HepG2 (cell line): Measurements from ENCODE around the gene BRK1. TPM values are rescaled to one million over a fixed set of nuclear protein-coding genes. Genes with fewer than 3 reads are reported as not detected.

ENCODE experiments used
- BRCA1 ChIP-seq: sonication (generic); formaldehyde crosslinking; IDR thresholded peaks from 2 replicates; pipeline ENCODE4 v1.4.0; 2020; ENCODE audit warnings: missing genetic modification reagents
- BRD4 ChIP-seq: sonication (generic); formaldehyde crosslinking; IDR thresholded peaks from 2 replicates; pipeline ENCODE4 v1.4.0; 2020; ENCODE audit warnings: missing genetic modification reagents
- DPF2 ChIP-seq: sonication (generic); formaldehyde crosslinking; IDR thresholded peaks from 2 replicates; pipeline ENCODE4 v1.4.0; 2020; ENCODE audit warnings: mild to moderate bottlenecking, low read depth, missing genetic modification reagents, borderline replicate concordance
- ESRRA ChIP-seq: sonication (generic); formaldehyde crosslinking; IDR thresholded peaks from 2 replicates; pipeline ENCODE4 v1.5.1; 2020; ENCODE audit warnings: mild to moderate bottlenecking, low read depth, missing genetic modification reagents
- GABPB1 ChIP-seq: IDR thresholded peaks from 2 replicates; pipeline ENCODE4 v1.6.1; 2016; ENCODE audit warnings: mild to moderate bottlenecking, missing genetic modification reagents, moderate library complexity, missing compliant biosample characterization
- MED1 ChIP-seq: sonication (generic); formaldehyde crosslinking; IDR thresholded peaks from 2 replicates; pipeline ENCODE4 v1.4.0; 2020; ENCODE audit warnings: missing genetic modification reagents
- MED8 ChIP-seq: sonication (generic); formaldehyde crosslinking; IDR thresholded peaks from 2 replicates; pipeline ENCODE4 v1.8.1; 2023; ENCODE audit warnings: mild to moderate bottlenecking, missing genetic modification reagents; ENCODE audit not compliant: insufficient replicate concordance
- NCOR1 ChIP-seq: fragments of 200-600 bp; sonication (generic); IDR thresholded peaks from 2 replicates; pipeline ENCODE4 v1.7.0; 2017; ENCODE audit warnings: antibody characterized with exemption, low read length, borderline replicate concordance
- NFKB2 ChIP-seq: sonication (generic); formaldehyde crosslinking; IDR thresholded peaks from 2 replicates; pipeline ENCODE4 v1.4.0; 2020; ENCODE audit warnings: missing genetic modification reagents, borderline replicate concordance
- NR1H2 ChIP-seq: sonication (generic); formaldehyde crosslinking; IDR thresholded peaks from 2 replicates; pipeline ENCODE4 v1.8.1; 2022; ENCODE audit warnings: low read depth, missing genetic modification reagents, borderline replicate concordance
- NR2F6 ChIP-seq, 2 experiments: IDR thresholded peaks; 2 replicates each; pipeline ENCODE4 v1.6.1; 2016; ENCODE audit warnings: antibody characterized with exemption in 1 of 2, mild to moderate bottlenecking in 1 of 2
- PAX8 ChIP-seq: sonication (generic); formaldehyde crosslinking; IDR thresholded peaks from 2 replicates; pipeline ENCODE4 v1.8.0; 2022; ENCODE audit warnings: mild to moderate bottlenecking, missing genetic modification reagents, borderline replicate concordance
- PLRG1 ChIP-seq: fragments of 450-650 bp; conservative IDR thresholded peaks from 2 replicates; pipeline ENCODE4 v1.6.1; 2016
- SMC3 ChIP-seq: IDR thresholded peaks from 2 replicates; pipeline ENCODE4 v1.6.1; 2011; ENCODE audit warnings: low read length, improper control_type of control experiment
- SRSF1 ChIP-seq: fragments of 200-400 bp; formaldehyde crosslinking; optimal IDR thresholded peaks from 2 replicates; pipeline ENCODE3; 2017; ENCODE audit warnings: mild to moderate bottlenecking, low read depth, low read length, moderate library complexity
- U2AF2 ChIP-seq: fragments of 200-400 bp; formaldehyde crosslinking; IDR thresholded peaks from 2 replicates; pipeline ENCODE4 v1.6.1; 2017; ENCODE audit warnings: low read depth, mild to moderate bottlenecking, low read length
- ZFP36 ChIP-seq: fragments of 150-350 bp; IDR thresholded peaks from 2 replicates; pipeline ENCODE4 v1.6.1; 2018; ENCODE audit warnings: borderline replicate concordance, low read length, low read depth; ENCODE audit not compliant: partially characterized antibody
- ZFP62 ChIP-seq: sonication (generic); formaldehyde crosslinking; IDR thresholded peaks from 2 replicates; pipeline ENCODE4 v1.4.0; 2020; ENCODE audit warnings: missing genetic modification reagents
- ZNF232 ChIP-seq: sonication (generic); formaldehyde crosslinking; IDR thresholded peaks from 2 replicates; pipeline ENCODE4 v1.4.0; 2020; ENCODE audit warnings: missing genetic modification reagents, borderline replicate concordance
- ZNF235 ChIP-seq: sonication (generic); formaldehyde crosslinking; IDR thresholded peaks from 2 replicates; pipeline ENCODE4 v1.8.1; 2023; ENCODE audit warnings: mild to moderate bottlenecking, missing genetic modification reagents, borderline replicate concordance
- ZNF253 ChIP-seq: sonication (generic); formaldehyde crosslinking; IDR thresholded peaks from 2 replicates; pipeline ENCODE4 v1.8.0; 2022; ENCODE audit warnings: mild to moderate bottlenecking, missing genetic modification reagents, borderline replicate concordance
- ZNF264 ChIP-seq: sonication (generic); formaldehyde crosslinking; IDR thresholded peaks from 2 replicates; pipeline ENCODE4 v1.4.0; 2020; ENCODE audit warnings: missing genetic modification reagents
- ZNF737 ChIP-seq: sonication (generic); formaldehyde crosslinking; IDR thresholded peaks from 2 replicates; pipeline ENCODE4 v1.5.0; 2020; ENCODE audit warnings: missing genetic modification reagents, mild to moderate bottlenecking, borderline replicate concordance
- ZNF775 ChIP-seq: sonication (generic); formaldehyde crosslinking; IDR thresholded peaks from 2 replicates; pipeline ENCODE4 v1.4.0; 2020; ENCODE audit warnings: missing genetic modification reagents, mild to moderate bottlenecking, moderate library complexity, borderline replicate concordance
- polyA plus RNA-seq, 8 experiments: library from polyadenylated mRNA; depleted of rRNA in 3 of 8; stranded (reverse) in 7 of 8; unstranded in 1 of 8; fragments of >200 nt; fragmentation: Illumina TruSeq in 4 of 8; extraction: Trizol in 4 of 8; gene quantifications; 2 replicates each; pipeline versions ENCODE4 v1.2.1 to v1.2.3, GENCODE V29; 2011 to 2016; ENCODE audit warnings: low read depth in 4 of 8, missing spikeins in 1 of 8, mixed read lengths in 1 of 8; ENCODE audit not compliant: insufficient read depth in 1 of 8
- total RNA-seq, 5 experiments: library from RNA; depleted of rRNA; stranded (reverse); fragments of >200 nt; fragmentation: Illumina TruSeq; extraction: Trizol; gene quantifications; 2 replicates each; pipeline ENCODE4 v1.2.3, GENCODE V29; 2016; ENCODE audit warnings: low read depth in 1 of 5
- TF ChIP-seq, protein P1 (sequence below): sonication (generic); formaldehyde crosslinking; IDR thresholded peaks from 2 replicates; pipeline ENCODE4 v1.4.0; 2020; ENCODE audit warnings: missing genetic modification reagents
- TF ChIP-seq, protein P2 (sequence below): sonication (generic); formaldehyde crosslinking; IDR thresholded peaks from 2 replicates; pipeline ENCODE4 v1.4.0; 2020; ENCODE audit warnings: mild to moderate bottlenecking, missing genetic modification reagents

BRK1 gene
- total and polyA plus RNA-seq, 2 of the 13 experiments (the other 11 are each of a cell fraction or from before 2014, with no cell fraction given): 118 to 155 TPM

DNA sequence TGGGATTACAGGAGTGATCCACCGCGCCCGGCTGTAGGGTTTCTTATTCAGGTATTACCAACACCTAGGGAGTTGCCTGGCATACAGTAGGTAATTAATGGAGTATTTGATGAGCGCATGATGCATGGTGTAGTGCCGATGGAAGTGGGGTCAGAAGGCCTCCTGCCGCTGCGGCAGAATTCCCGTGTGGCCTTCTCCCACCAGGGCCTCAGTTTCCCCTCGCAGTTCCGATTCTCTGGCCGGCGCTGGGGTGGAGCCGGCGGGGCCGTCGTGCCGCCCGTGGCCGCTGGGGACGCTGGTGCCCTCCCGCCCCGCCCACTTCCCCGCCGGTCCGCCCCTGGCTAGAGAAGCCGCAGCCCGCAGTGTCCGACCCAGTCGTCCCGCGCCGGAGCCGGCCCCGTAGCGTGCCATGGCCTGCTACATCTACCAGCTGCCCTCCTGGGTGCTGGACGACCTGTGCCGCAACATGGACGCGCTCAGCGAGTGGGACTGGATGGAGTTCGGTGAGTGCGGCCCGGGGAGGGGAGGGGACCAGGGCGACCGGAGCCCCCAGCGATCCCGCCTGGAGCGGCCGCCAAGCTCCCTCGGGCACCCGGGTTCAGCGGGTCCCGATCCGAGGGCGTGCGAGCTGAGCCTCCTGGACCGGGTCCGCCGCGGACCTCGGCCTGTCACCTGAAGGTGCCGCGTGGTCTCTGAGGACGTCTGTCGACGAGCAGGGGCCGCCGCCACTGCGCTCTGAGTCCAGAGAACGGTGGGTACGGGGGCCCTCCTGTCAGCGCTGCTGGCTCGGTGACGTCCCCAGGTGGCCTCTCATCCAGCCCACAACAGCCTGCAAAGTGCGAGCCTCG lies 49.3 kb downstream of the BRK1 start, which contains the start of gene IRAK2 (continued):
- TF ChIP-seq NR1H2 (CRISPR knock-in tag) (peak; percentile 51; the same call in 1 of the 2 replicates), NCOR1 (no peak), ZNF737 (CRISPR knock-in tag) (peak; percentile 75; the same call in 1 of the 2 replicates), DPF2 (CRISPR knock-in tag) (0 out of 2 replicates have a peak, but pooled peaks have one; percentile 27), NR2F6 (IDR thresholded peaks at IDR 0.05) (no peak), NR2F6 (CRISPR knock-in tag; IDR thresholded peaks at IDR 0.05) (no peak), GABPB1 (CRISPR knock-in tag) (peak; percentile 65), BRCA1 (CRISPR knock-in tag) (0 out of 2 replicates have a peak, but pooled peaks have one; percentile 22), BRD4 (CRISPR knock-in tag) (no peak), ZFP36 (no peak), PLRG1 (no peak), ZNF232 (CRISPR knock-in tag) (peak; percentile 67; the same call in 1 of the 2 replicates), ESRRA (CRISPR knock-in tag) (peak; percentile 34; the same call in 1 of the 2 replicates), PAX8 (CRISPR knock-in tag) (no peak), MED1 (CRISPR knock-in tag) (peak; percentile 61), SRSF1 (no peak), MED8 (CRISPR knock-in tag) (no peak), U2AF2 (no peak), SMC3 (no peak), ZNF775 (CRISPR knock-in tag) (no peak), ZNF235 (CRISPR knock-in tag) (no peak), ZNF253 (no peak), NFKB2 (CRISPR knock-in tag) (peak; percentile 78; the same call in 1 of the 2 replicates), ZFP62 (CRISPR knock-in tag) (no peak), ZNF264 (CRISPR knock-in tag) (0 out of 2 replicates have a peak, but pooled peaks have one; percentile 25)
- TF ChIP-seq, protein P1, sequence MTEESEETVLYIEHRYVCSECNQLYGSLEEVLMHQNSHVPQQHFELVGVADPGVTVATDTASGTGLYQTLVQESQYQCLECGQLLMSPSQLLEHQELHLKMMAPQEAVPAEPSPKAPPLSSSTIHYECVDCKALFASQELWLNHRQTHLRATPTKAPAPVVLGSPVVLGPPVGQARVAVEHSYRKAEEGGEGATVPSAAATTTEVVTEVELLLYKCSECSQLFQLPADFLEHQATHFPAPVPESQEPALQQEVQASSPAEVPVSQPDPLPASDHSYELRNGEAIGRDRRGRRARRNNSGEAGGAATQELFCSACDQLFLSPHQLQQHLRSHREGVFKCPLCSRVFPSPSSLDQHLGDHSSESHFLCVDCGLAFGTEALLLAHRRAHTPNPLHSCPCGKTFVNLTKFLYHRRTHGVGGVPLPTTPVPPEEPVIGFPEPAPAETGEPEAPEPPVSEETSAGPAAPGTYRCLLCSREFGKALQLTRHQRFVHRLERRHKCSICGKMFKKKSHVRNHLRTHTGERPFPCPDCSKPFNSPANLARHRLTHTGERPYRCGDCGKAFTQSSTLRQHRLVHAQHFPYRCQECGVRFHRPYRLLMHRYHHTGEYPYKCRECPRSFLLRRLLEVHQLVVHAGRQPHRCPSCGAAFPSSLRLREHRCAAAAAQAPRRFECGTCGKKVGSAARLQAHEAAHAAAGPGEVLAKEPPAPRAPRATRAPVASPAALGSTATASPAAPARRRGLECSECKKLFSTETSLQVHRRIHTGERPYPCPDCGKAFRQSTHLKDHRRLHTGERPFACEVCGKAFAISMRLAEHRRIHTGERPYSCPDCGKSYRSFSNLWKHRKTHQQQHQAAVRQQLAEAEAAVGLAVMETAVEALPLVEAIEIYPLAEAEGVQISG (CRISPR knock-in tag): peak; percentile 74
- TF ChIP-seq, protein P2, sequence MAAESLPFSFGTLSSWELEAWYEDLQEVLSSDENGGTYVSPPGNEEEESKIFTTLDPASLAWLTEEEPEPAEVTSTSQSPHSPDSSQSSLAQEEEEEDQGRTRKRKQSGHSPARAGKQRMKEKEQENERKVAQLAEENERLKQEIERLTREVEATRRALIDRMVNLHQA (CRISPR knock-in tag): no peak
